K562 (cell line): Measurements from ENCODE around the gene SLC2A13. TPM values are rescaled to one million over a fixed set of nuclear protein-coding genes. Genes with fewer than 3 reads are reported as not detected.

Experiments used
- ATAC-seq: fragments of 200-7000 bp; cut with Tn5 transposase; 3 replicates; pipeline ENCODE4 v1.9.1; 2020; ENCODE audit warnings: moderate library complexity
- BruUV-seq: library from RNA; stranded (reverse); fragments of 400-500 nt; replicated peaks from 2 replicates; lab custom pipeline; 2021; lab: Mats Ljungman, UMichigan
- CTCF ChIA-PET: fragments of 300-600 bp; formaldehyde crosslinking; extraction: SDS; loops from one replicate; lab custom pipeline; 2021; ENCODE audit warnings: low intra/inter-chr PET ratio; lab: Yijun Ruan, JAX
- POLR2A ChIA-PET: fragments of 300-600, 350-650 bp; sonication (Branson Sonifier 250); formaldehyde crosslinking; extraction: SDS; loops from one replicate; lab custom pipeline; 2021; ENCODE audit warnings: antibody characterized with exemption, inconsistent platforms; lab: Yijun Ruan, JAX
- DNase-seq, 4 experiments: peaks; one replicate each; pipeline versions ENCODE4 v3.0.0 to v3.0.0-alpha.2; 2011 to 2018; ENCODE audit warnings: low spot score in 3 of 4, mixed read lengths in 3 of 4; ENCODE audit errors: extremely low read depth in 1 of 4
- FAIRE-seq: peaks from 2 replicates; lab custom pipeline; 2011; peaks lifted over from hg19 to GRCh38; lab: Jason Lieb, UNC
- H2AFZ ChIP-seq: 2 replicates; pipeline ENCODE4 v1.6.0; 2011; ENCODE audit warnings: low read depth, low read length, control low read depth, inconsistent platforms
- H3K27ac ChIP-seq: fragments of 200-600 bp; 3 replicates; pipeline ENCODE4 v1.8.0; 2011; ENCODE audit warnings: low read depth, mild to moderate bottlenecking, control low read depth, inconsistent platforms, low read length, moderate library complexity, mixed read lengths; ENCODE audit errors: extremely low read depth
- H3K27me3 ChIP-seq, 2 experiments: fragments of 300-600 bp in 1 of 2; 2 replicates in 1 of 2; 3 replicates in 1 of 2; pipeline versions ENCODE4 v1.6.0 to v1.8.0; 2011; ENCODE audit warnings: inconsistent platforms in 2 of 2, low read length in 2 of 2, mild to moderate bottlenecking in 1 of 2, mixed read lengths in 1 of 2, moderate library complexity in 1 of 2; ENCODE audit not compliant: control insufficient read depth in 2 of 2, insufficient read depth in 2 of 2
- H3K36me3 ChIP-seq: fragments of 300-600 bp; 3 replicates; pipeline ENCODE4 v1.8.0; 2011; ENCODE audit warnings: mild to moderate bottlenecking, low read length, inconsistent platforms; ENCODE audit not compliant: control insufficient read depth, insufficient read depth
- H3K4me1 ChIP-seq, 2 experiments: fragments of 200-600 bp in 1 of 2; replicated peaks in 1 of 2; 2 replicates in 1 of 2; 3 replicates in 1 of 2; pipeline versions ENCODE4 v1.5.1 to v1.8.0; 2011; ENCODE audit warnings: inconsistent platforms in 2 of 2, low read length in 2 of 2, mild to moderate bottlenecking in 1 of 2, mixed read lengths in 1 of 2, moderate library complexity in 1 of 2; ENCODE audit not compliant: control insufficient read depth in 2 of 2, insufficient read depth in 2 of 2
- H3K4me2 ChIP-seq: 2 replicates; pipeline ENCODE4 v1.6.1; 2011; ENCODE audit warnings: low read length, control low read depth, inconsistent platforms, mixed read lengths; ENCODE audit not compliant: insufficient read depth
- H3K4me3 ChIP-seq: fragments of 200-600 bp; sonication (generic), shearing (Covaris generic); 2 replicates; pipeline ENCODE4 v1.5.1; 2016; ENCODE audit warnings: control low read depth, inconsistent platforms
- H3K79me2 ChIP-seq: fragments of 200-600 bp; 3 replicates; pipeline ENCODE4 v1.8.0; 2011; ENCODE audit warnings: low read length, inconsistent platforms; ENCODE audit not compliant: control insufficient read depth, insufficient read depth
- H3K9ac ChIP-seq, 2 experiments: 2 replicates each; pipeline versions ENCODE4 v1.6.0 to v1.6.1; 2011; ENCODE audit warnings: low read depth in 2 of 2, low read length in 2 of 2, control low read depth in 1 of 2, inconsistent platforms in 1 of 2, mild to moderate bottlenecking in 1 of 2, mixed read lengths in 1 of 2; ENCODE audit not compliant: insufficient read depth in 1 of 2
- H3K9me1 ChIP-seq: one replicate; pipeline ENCODE4 v1.6.0; 2011; ENCODE audit warnings: inconsistent platforms, mild to moderate bottlenecking, low read length, moderate library complexity; ENCODE audit not compliant: control insufficient read depth, insufficient read depth
- H3K9me3 ChIP-seq: replicated peaks from 2 replicates; pipeline ENCODE4 v1.5.1; 2011; ENCODE audit warnings: low read depth, low read length, inconsistent platforms; ENCODE audit not compliant: control insufficient read depth, insufficient read depth
- H4K20me1 ChIP-seq: replicated peaks from 2 replicates; pipeline ENCODE4 v1.6.1; 2011; ENCODE audit warnings: low read length, inconsistent platforms, mixed read lengths; ENCODE audit not compliant: control insufficient read depth, insufficient read depth
- BMI1 ChIP-seq: fragments of 150-350 bp; IDR thresholded peaks from 2 replicates; pipeline ENCODE4 v1.6.1; 2014; ENCODE audit warnings: low read length
- CHD2 ChIP-seq: IDR thresholded peaks from 2 replicates; pipeline ENCODE4 v1.6.1; 2011; ENCODE audit warnings: low read depth, low read length
- GABPA ChIP-seq: fragments of 200-800 bp; sonication (Bioruptor generic); conservative IDR thresholded peaks from 2 replicates; pipeline ENCODE4 v1.6.1; 2016; ENCODE audit warnings: low read depth, missing genetic modification characterization, missing compliant biosample characterization
- NRF1 ChIP-seq, 2 experiments: fragments of 450-650 bp; IDR thresholded peaks in 1 of 2; conservative IDR thresholded peaks in 1 of 2; 2 replicates each; pipeline ENCODE4 v1.6.1; 2014; ENCODE audit warnings: mild to moderate bottlenecking in 2 of 2
- POLR2A ChIP-seq: fragments of 450-650 bp; conservative IDR thresholded peaks from 2 replicates; pipeline ENCODE4 v1.6.1; 2016
- PTRF ChIP-seq: fragments of 450-650 bp; IDR thresholded peaks from 2 replicates; pipeline ENCODE4 v1.6.1; 2016; ENCODE audit warnings: mild to moderate bottlenecking, missing genetic modification characterization, missing compliant biosample characterization
- RB1 ChIP-seq: fragments of 450-650 bp; IDR thresholded peaks from 2 replicates; pipeline ENCODE4 v1.6.1; 2017; ENCODE audit warnings: low read depth, mild to moderate bottlenecking
- RUNX1 ChIP-seq: sonication (generic); IDR thresholded peaks from 2 replicates; pipeline ENCODE4 v1.6.1; 2016; ENCODE audit warnings: antibody characterized with exemption, low read depth
- TCF7 ChIP-seq: sonication (generic); IDR thresholded peaks from 2 replicates; pipeline ENCODE4 v1.6.1; 2016; ENCODE audit warnings: antibody characterized with exemption, borderline replicate concordance
- TFAM ChIP-seq: fragments of 250-450 bp; sonication (Bioruptor Pico); conservative IDR thresholded peaks from 2 replicates; pipeline ENCODE4 v1.5.0; 2021; ENCODE audit warnings: mild to moderate bottlenecking, moderate library complexity
- ZNF124 ChIP-seq: sonication (generic); formaldehyde crosslinking; IDR thresholded peaks from 2 replicates; pipeline ENCODE4 v1.8.1; 2022; ENCODE audit warnings: missing genetic modification reagents
- ZNF41 ChIP-seq: fragments of 250-450 bp; sonication (Bioruptor Pico); conservative IDR thresholded peaks from 2 replicates; pipeline ENCODE4 v1.4.0; 2020; ENCODE audit warnings: mild to moderate bottlenecking
- WGBS: fragments of 100-300 bp; shearing (Covaris generic); methylation state at CpG from one replicate; pipeline ENCODE4 v1.1.6; 2016; ENCODE audit warnings: low coverage, mixed read lengths; ENCODE audit not compliant: insufficient coverage; ENCODE audit errors: missing lambda C conversion rate; 5-methylcytosine and 5-hydroxymethylcytosine counted together
- in situ Hi-C: fragments of 300-500 bp; cut with MboI; formaldehyde crosslinking; loops from 4 replicates; pipeline ENCODE4 v1.15.0; 2018; ENCODE audit warnings: inconsistent platforms, mixed read lengths
- intact Hi-C: fragments of 100-400 bp; cut with micrococcal nuclease; formaldehyde crosslinking; loops from 2 replicates; pipeline ENCODE4 v1.14.2; 2022
- polyA plus RNA-seq, 8 experiments: library from polyadenylated mRNA; depleted of rRNA in 4 of 8; stranded (reverse) in 5 of 8; unstranded in 3 of 8; fragments of >200 nt; fragmentation: Nextera tagmentation in 2 of 8; fragmentation: Illumina TruSeq in 1 of 8; extraction: Ambion mirVana in 2 of 8; extraction: Trizol in 1 of 8; gene quantifications; 2 replicates each; pipeline versions ENCODE4 v1.2.1 to v1.2.3, GENCODE V29; 2011 to 2014; ENCODE audit warnings: inconsistent platforms in 1 of 8, missing spikeins in 1 of 8
- total RNA-seq, 7 experiments: library from RNA; depleted of rRNA in 6 of 7; stranded (reverse); fragments of >200 nt in 6 of 7; fragmentation: Illumina TruSeq in 2 of 7; extraction: Trizol in 2 of 7; gene quantifications; 2 replicates each; pipeline versions ENCODE4 v1.2.1 to v1.2.3, GENCODE V29; 2011 to 2021; ENCODE audit warnings: low replicate concordance in 1 of 7
- TF ChIP-seq, protein P1 (sequence below): fragments of 250-450 bp; sonication (Bioruptor Pico); IDR thresholded peaks from 2 replicates; pipeline ENCODE4 v1.5.0; 2020; ENCODE audit warnings: mild to moderate bottlenecking, borderline replicate concordance

The SLC2A13 gene
- total and polyA plus RNA-seq, 9 of the 15 experiments (the other 6 are each of a cell fraction or from before 2014, with no cell fraction given): 1.7 to 12.4 (median 9.0) TPM

DNA sequence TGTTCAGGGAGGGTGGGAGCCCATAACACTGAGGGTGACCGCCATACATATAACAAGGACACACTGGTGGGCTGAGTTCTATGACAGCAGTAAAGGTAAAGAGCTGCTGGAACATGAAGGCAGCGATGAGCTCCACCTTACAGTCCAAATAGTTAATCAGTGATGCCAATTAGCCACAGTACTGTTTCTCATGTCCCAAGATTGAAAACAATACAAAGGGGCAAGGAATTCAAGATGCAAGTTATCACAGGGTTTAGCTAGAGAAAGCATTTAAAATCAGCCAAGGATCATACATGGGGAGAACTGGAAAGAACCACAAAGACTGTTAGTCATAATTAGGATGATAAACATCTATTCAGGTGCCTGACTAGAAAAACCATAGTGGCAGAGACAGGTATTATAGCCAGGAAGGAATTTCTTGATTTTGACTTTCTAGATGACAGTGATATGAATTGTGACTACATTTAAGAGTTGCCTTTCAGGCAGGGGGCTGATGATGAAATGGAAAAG, 221.2 kb downstream of the SLC2A13 start:
- Histone ChIP-seq H3K4me2 (no peak overlapping the region), H3K79me2 (no peaks in the 10 kb centered on the region), H3K27ac (no peak overlapping the region), H3K9me1 (no peaks in the 10 kb centered on the region), H3K27me3 (no peaks in the 10 kb centered on the region), H3K9ac (no peak overlapping the region), H4K20me1 (no peaks in the 10 kb centered on the region), H3K4me3 (no peak overlapping the region), H3K4me1 (no peaks in the 10 kb centered on the region), H3K36me3 (no peaks in the 10 kb centered on the region), H3K9me3 (no peaks in the 10 kb centered on the region), H2AFZ (no peak overlapping the region)
- 60% methylated on average over 2 of the region's 2 CpGs for WGBS
- CTCF ChIA-PET: no interaction called here
- no peak for ATAC-seq
- intact Hi-C loops (no loop called here), in situ Hi-C loops (no loop called here)
- TF ChIP-seq CHD2 (no peak), ZNF124 (CRISPR knock-in tag) (no peak), PTRF (tag) (no peak), TFAM (no peak), GABPA (tag) (no peak), POLR2A (no peak), BMI1 (no peak), TCF7 (no peak), ZNF41 (no peak), RB1 (no peak), NRF1 (conservative IDR thresholded peaks at IDR 0.05 in 1 of 2, IDR thresholded peaks at IDR 0.05 in 1 of 2) (no peak), RUNX1 (no peak)
- TF ChIP-seq, protein P1, sequence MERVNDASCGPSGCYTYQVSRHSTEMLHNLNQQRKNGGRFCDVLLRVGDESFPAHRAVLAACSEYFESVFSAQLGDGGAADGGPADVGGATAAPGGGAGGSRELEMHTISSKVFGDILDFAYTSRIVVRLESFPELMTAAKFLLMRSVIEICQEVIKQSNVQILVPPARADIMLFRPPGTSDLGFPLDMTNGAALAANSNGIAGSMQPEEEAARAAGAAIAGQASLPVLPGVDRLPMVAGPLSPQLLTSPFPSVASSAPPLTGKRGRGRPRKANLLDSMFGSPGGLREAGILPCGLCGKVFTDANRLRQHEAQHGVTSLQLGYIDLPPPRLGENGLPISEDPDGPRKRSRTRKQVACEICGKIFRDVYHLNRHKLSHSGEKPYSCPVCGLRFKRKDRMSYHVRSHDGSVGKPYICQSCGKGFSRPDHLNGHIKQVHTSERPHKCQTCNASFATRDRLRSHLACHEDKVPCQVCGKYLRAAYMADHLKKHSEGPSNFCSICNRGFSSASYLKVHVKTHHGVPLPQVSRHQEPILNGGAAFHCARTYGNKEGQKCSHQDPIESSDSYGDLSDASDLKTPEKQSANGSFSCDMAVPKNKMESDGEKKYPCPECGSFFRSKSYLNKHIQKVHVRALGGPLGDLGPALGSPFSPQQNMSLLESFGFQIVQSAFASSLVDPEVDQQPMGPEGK (CRISPR knock-in tag): no peak
- POLR2A ChIA-PET: interaction anchor here (0.9 kb wide), 1 partner anchor 21 kb away, joined by 3 read pairs; no protein-coding TSS in a partner anchor
- DNase-seq: no peak
- FAIRE-seq: no peak
- no TSS peak for BruUV-seq
